Upper lobe of left lung (tissue), 6 donors: Measurements from ENCODE around the gene METTL27. TPM values are rescaled to one million over a fixed set of nuclear protein-coding genes. Genes with fewer than 3 reads are reported as not detected.

Experiments used
- ATAC-seq, 2 donors: fragments of 200-7000 bp; cut with Tn5 transposase; one replicate each; pipeline ENCODE4 v1.9.1; 2022; ENCODE audit warnings: mild to moderate bottlenecking in 2 of 2, moderate library complexity in 2 of 2; ENCODE audit not compliant: low FRiP score in 2 of 2
- DNase-seq, 2 donors: peaks; one replicate each; pipeline ENCODE4 v3.0.0-alpha.2; 2019 to 2020
- H3K27ac ChIP-seq, 4 donors: fragments of 200-600 bp; sonication (generic); one replicate each; pipeline ENCODE4 v1.5.1; 2016 to 2019
- H3K27me3 ChIP-seq, 4 donors: fragments of 200-600 bp; sonication (generic); one replicate each; pipeline ENCODE4 v1.5.1; 2017 to 2019
- H3K36me3 ChIP-seq, 4 donors: fragments of 200-600 bp; sonication (generic); one replicate each; pipeline ENCODE4 v1.5.1; 2016 to 2019
- H3K4me1 ChIP-seq, 4 donors: fragments of 200-600 bp; sonication (generic); one replicate each; pipeline ENCODE4 v1.5.1; 2018 to 2019
- H3K4me3 ChIP-seq, 4 donors: fragments of 200-600 bp; sonication (generic); one replicate each; pipeline ENCODE4 v1.5.1; 2017 to 2019; ENCODE audit warnings: mild to moderate bottlenecking in 2 of 4, moderate library complexity in 1 of 4
- H3K9me3 ChIP-seq, 4 donors: fragments of 200-600 bp; sonication (generic); one replicate each; pipeline ENCODE4 v1.5.1; 2018 to 2019
- CTCF ChIP-seq, 6 experiments: fragments of 450-650 bp in 4 of 6; fragments of 200-600 bp in 2 of 6; sonication (generic) in 2 of 6; IDR thresholded peaks; one replicate each; pipeline ENCODE4 v1.5.1; 2016 to 2019; ENCODE audit warnings: antibody characterized with exemption in 6 of 6
- EP300 ChIP-seq, 4 donors: sonication (generic); formaldehyde crosslinking; IDR thresholded peaks; one replicate each; pipeline ENCODE4 v1.5.1; 2017; ENCODE audit warnings: antibody characterized with exemption in 4 of 4, control low read depth in 2 of 4
- POLR2A ChIP-seq, 4 donors: fragments of 450-650 bp; IDR thresholded peaks; one replicate each; pipeline ENCODE4 v1.5.1; 2016 to 2017; ENCODE audit warnings: antibody characterized with exemption in 4 of 4, mild to moderate bottlenecking in 2 of 4
- POLR2AphosphoS5 ChIP-seq, 2 donors: sonication (generic); formaldehyde crosslinking; IDR thresholded peaks; one replicate each; pipeline ENCODE4 v1.5.1; 2017; ENCODE audit warnings: antibody characterized with exemption in 2 of 2
- WGBS, 2 donors: methylation state at CpG; one replicate each; pipeline ENCODE4 v1.1.5; 2017 to 2018; 5-methylcytosine and 5-hydroxymethylcytosine counted together
- total RNA-seq, 6 donors: library from RNA; depleted of rRNA in 4 of 6; stranded (reverse); fragments of >200 nt in 4 of 6; gene quantifications; one replicate each; pipeline versions ENCODE4 v1.1.0 to v1.2.1, GENCODE V29; 2016 to 2021
- donor health status: DM: no; HTN: no; CAD: no; lungs with moderate emphysema.
- donor health status: DM: no; HTN: yes; CAD: no; lungs with severe emphysema.

METTL27 gene
- total RNA-seq, 6 donors from 2014 or later, result 3.0 to 23.0 (median 7.2) TPM

DNA sequence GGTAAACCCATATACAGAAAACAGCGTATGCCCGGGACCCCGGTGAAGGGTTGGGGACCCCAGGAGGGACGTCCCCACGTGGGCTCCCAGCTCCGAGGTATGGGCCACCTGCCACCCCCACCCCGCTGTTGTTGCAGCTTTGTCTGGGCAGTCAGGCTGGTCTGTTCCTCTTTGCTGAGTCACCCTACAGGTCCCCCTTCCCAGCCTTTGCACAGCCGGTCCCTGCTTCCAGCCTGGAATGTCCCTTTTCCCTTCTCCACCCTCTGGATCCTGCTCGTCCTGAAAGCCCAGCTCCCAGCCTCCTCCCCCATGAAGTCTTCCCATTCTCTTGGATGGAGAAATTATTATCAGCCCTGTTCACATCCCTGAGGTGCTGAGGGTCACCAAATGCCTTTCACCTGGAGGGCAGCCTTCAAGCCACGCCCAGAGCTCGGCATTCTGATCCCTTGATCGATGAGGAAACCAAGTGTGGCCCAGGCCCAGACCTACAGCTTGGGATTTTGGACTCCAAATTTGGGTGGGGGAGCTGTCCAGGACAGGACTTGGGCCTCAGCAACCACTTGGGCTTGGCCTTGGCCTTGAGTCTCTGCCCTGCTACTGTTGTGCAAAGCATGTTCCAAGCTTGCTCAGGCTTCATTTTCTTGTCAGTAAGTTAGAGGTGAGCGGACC is 8.9 kb downstream of the METTL27 start:
- ATAC-seq (no peak), DNase-seq (peak in 1 of 2 donors; percentile 73)
- TF ChIP-seq CTCF (IDR thresholded peaks at IDR 0.05) (no peak), EP300 (IDR thresholded peaks at IDR 0.05) (no peak), POLR2A (IDR thresholded peaks at IDR 0.05) (peak in 1 of 4 donors; percentile 42), POLR2AphosphoS5 (IDR thresholded peaks at IDR 0.05) (peak; percentile 3 to 17)
- Histone ChIP-seq H3K36me3 (no peaks in the 10 kb centered on the region), H3K27me3 (no peaks in the 10 kb centered on the region), H3K4me1 (peaks cover 15 to 41% (median 20%) of the 10 kb centered on the region in 4 donors), H3K9me3 (no peaks in the 10 kb centered on the region), H3K4me3 (peak overlapping the region in 3 of 4 donors; percentile 51 to 63 (median 58)), H3K27ac (peak overlapping the region; percentile 80 to 90 (median 88))
- WGBS, 2 donors, result 46 to 62% methylated on average over 13 of the region's 13 CpGs

DNA sequence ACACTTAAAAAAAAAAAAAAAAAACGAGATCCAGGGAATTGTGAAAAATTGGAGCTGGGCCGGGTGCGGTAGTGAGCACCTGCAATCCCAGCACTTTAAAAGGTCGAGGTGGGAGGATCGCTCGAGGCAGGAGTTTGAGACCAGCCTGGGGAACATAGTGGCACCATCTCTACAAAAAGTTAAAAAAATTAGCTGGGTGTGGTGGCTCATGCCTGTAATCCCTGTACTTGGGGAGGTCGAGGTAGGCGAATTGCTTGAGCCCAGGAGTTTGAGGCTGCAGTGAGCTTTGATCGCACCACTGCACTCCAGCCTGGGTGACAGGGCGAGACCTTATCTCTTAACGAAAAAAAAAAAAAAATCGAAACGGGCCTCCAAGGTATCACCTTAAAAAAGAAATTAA is 9.5 kb downstream of the METTL27 start:
- WGBS, 2 donors, result 52 to 54% methylated on average over 13 of the region's 13 CpGs
- Histone ChIP-seq H3K4me3 (peak overlapping the region in 3 of 4 donors; percentile 51 to 63 (median 58)), H3K27ac (peak overlapping the region; percentile 80 to 90 (median 88)), H3K27me3 (no peaks in the 10 kb centered on the region), H3K4me1 (peaks cover 21 to 47% (median 26%) of the 10 kb centered on the region in 4 donors), H3K9me3 (no peaks in the 10 kb centered on the region), H3K36me3 (no peaks in the 10 kb centered on the region)
- ATAC-seq, result no peak
- DNase-seq, result no peak
- no peak for TF ChIP-seq POLR2AphosphoS5 (IDR thresholded peaks at IDR 0.05)
- TF ChIP-seq POLR2A (IDR thresholded peaks at IDR 0.05), result no peak
- no peak for TF ChIP-seq EP300 (IDR thresholded peaks at IDR 0.05)
- TF ChIP-seq CTCF (IDR thresholded peaks at IDR 0.05), result no peak

GRCh38 chr7:73831834-73832651 is 10.3 kb downstream of the METTL27 start:
- H3K9me3 ChIP-seq, result no peaks in the 10 kb centered on the region
- H3K4me1 ChIP-seq, result peaks cover 29 to 51% (median 34%) of the 10 kb centered on the region in 4 donors
- no peaks in the 10 kb centered on the region for H3K36me3 ChIP-seq
- H3K27me3 ChIP-seq, result no peaks in the 10 kb centered on the region
- peak; percentile 72 to 90 for DNase-seq
- TF ChIP-seq POLR2A (IDR thresholded peaks at IDR 0.05) (peak in 3 of 4 donors; percentile 60 to 87 (median 69)), POLR2AphosphoS5 (IDR thresholded peaks at IDR 0.05) (peak; percentile 66 to 82), EP300 (IDR thresholded peaks at IDR 0.05) (peak in 1 of 4 donors; percentile 63), CTCF (IDR thresholded peaks at IDR 0.05) (no peak)
- peak overlapping the region; percentile 80 to 90 (median 88) for H3K27ac ChIP-seq
- 42 to 53% methylated on average over 14 to 16 of the region's 16 CpGs for WGBS, 2 donors
- peak overlapping the region; percentile 12 to 63 (median 54) for H3K4me3 ChIP-seq
- ATAC-seq, result peak; percentile 47 to 80

- H3K9me3 ChIP-seq, result no peaks in the 10 kb centered on the region
- no peaks in the 10 kb centered on the region for H3K27me3 ChIP-seq
- 47 to 86% methylated on average over 4 to 14 of the region's 16 CpGs for WGBS, 2 donors
- peak overlapping the region; percentile 80 to 90 (median 88) for H3K27ac ChIP-seq
- TF ChIP-seq POLR2A (IDR thresholded peaks at IDR 0.05) (no peak), EP300 (IDR thresholded peaks at IDR 0.05) (no peak), POLR2AphosphoS5 (IDR thresholded peaks at IDR 0.05) (no peak), CTCF (IDR thresholded peaks at IDR 0.05) (no peak)
- peak overlapping the region; percentile 12 to 63 (median 54) for H3K4me3 ChIP-seq
- H3K36me3 ChIP-seq, result no peaks in the 10 kb centered on the region
- DNase-seq, result peak in 1 of 2 donors; percentile 79
- no peak for ATAC-seq
- peaks cover 34 to 56% (median 39%) of the 10 kb centered on the region in 4 donors for H3K4me1 ChIP-seq
These were observed 10.8 kb downstream of the METTL27 start for GRCh38 chr7:73831584-73831833.
